Prostate gland (tissue), 2 donors: Measurements from ENCODE around the gene CHFR.

Experiments used
- CTCF ChIP-seq, 4 experiments: fragments of 200-600 bp in 2 of 4; fragments of 450-650 bp in 2 of 4; sonication (generic) in 2 of 4; IDR thresholded peaks; 1 replicate in 3 of 4; 2 replicates in 1 of 4; pipeline ENCODE4 v1.5.1; 2016 to 2019; ENCODE audit warnings: antibody characterized with exemption in 4 of 4, mild to moderate bottlenecking in 2 of 4, moderate library complexity in 2 of 4
- POLR2A ChIP-seq: fragments of 450-650 bp; IDR thresholded peaks from one replicate; pipeline ENCODE4 v1.6.1; 2016; ENCODE audit warnings: antibody characterized with exemption, mild to moderate bottlenecking

DNA sequence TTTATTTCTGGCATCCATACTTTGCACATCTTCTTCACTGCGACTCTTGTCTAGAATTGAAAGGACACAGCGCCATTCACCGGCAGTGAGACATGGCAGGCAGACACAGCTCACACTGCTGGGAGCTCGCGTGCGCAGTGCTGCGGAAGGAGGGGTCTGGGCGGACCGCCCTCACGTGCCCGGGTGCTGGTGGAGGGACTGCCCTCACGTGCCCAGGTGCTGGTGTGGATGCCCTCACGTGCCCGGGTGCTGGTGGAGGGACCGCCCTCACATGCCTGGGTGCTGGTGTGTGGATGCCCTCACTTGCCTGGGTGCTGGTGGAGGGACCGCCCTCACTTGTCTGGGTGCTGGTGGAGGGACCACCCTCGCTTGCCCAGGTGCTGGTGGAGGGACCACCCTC lies 30.8 kb downstream of the CHFR start:
- TF ChIP-seq CTCF (IDR thresholded peaks at IDR 0.05): no peak
- TF ChIP-seq POLR2A: no peak
